ENCODE results near the gene R3HCC1L. TPM values are rescaled to one million over a fixed set of nuclear protein-coding genes. Genes with fewer than 3 reads are reported as not detected.
"Not testable (repeated sequence)": the region's sequence is repeated elsewhere in the genome, so short reads cannot be mapped to it uniquely, and the experiment has no call there.

The R3HCC1L gene
- total RNA-seq, 1 donor from 2014 or later: 14.4 TPM

DNA sequence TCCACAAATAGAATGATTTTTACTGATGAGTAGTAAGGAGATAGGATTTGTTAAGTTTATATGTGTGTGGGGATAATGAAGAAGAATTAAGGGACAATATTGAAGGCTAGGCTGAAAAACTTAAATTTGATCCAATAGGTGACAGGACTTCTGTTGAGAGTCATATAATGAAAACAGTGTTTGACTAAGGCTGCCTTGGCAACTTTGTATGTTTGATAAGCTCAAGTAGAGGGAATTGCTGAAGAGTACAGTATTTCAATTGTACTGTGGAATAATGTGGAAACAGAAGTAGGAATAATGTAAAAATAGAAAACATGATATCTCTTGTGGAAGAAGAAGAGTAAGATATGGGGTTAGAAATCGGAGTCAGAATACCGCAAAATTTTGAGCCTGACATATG, 10.5 kb downstream of the R3HCC1L start:
- H3K27ac ChIP-seq: no peak overlapping the region
- peaks cover 38% of the 10 kb centered on the region for H3K4me1 ChIP-seq
- no peaks in the 10 kb centered on the region for H3K36me3 ChIP-seq
- no peak overlapping the region for H3K4me3 ChIP-seq
- intact Hi-C loops (cut with DNase I): no loop called here
- TF ChIP-seq, protein P1, sequence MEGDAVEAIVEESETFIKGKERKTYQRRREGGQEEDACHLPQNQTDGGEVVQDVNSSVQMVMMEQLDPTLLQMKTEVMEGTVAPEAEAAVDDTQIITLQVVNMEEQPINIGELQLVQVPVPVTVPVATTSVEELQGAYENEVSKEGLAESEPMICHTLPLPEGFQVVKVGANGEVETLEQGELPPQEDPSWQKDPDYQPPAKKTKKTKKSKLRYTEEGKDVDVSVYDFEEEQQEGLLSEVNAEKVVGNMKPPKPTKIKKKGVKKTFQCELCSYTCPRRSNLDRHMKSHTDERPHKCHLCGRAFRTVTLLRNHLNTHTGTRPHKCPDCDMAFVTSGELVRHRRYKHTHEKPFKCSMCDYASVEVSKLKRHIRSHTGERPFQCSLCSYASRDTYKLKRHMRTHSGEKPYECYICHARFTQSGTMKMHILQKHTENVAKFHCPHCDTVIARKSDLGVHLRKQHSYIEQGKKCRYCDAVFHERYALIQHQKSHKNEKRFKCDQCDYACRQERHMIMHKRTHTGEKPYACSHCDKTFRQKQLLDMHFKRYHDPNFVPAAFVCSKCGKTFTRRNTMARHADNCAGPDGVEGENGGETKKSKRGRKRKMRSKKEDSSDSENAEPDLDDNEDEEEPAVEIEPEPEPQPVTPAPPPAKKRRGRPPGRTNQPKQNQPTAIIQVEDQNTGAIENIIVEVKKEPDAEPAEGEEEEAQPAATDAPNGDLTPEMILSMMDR (IDR thresholded peaks at IDR 0.05): no peak
- H3K9me3 ChIP-seq: peaks cover 18% of the 10 kb centered on the region
- DNase-seq (no peak), ATAC-seq (peak; percentile 57 to 71)
- no peaks in the 10 kb centered on the region for H3K27me3 ChIP-seq (ENCODE audit: low read depth)

DNA sequence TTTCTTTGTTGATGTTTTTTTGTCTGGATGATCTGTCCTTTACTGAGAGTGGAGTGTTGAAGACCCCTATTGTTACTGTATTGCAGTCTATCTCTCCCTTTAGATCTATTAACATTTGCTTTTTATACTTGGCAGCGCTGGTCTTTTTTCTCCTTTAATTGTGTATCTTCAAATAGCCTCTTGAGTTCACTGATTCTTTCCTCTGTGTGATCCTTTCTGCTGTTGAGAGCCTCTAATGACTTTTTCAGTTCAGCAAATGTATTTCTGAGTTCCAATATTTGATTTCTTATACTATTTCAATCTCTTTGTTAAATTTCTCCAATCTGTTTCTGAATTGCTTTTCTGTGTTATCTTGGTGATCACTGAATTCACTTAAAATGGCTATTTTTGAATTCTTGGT, 15.4 kb downstream of the R3HCC1L start:
- Histone ChIP-seq H3K4me1 (peaks cover 20% of the 10 kb centered on the region), H3K27ac (no peak overlapping the region), H3K27me3 (ENCODE audit: low read depth) (no peaks in the 10 kb centered on the region), H3K36me3 (no peaks in the 10 kb centered on the region), H3K9me3 (peaks cover 22% of the 10 kb centered on the region), H3K4me3 (no peak overlapping the region)
- intact Hi-C loops (cut with DNase I): no loop called here
- ATAC-seq (no peak), DNase-seq (no peak)
- TF ChIP-seq, protein P1 (IDR thresholded peaks at IDR 0.05): no peak

DNA sequence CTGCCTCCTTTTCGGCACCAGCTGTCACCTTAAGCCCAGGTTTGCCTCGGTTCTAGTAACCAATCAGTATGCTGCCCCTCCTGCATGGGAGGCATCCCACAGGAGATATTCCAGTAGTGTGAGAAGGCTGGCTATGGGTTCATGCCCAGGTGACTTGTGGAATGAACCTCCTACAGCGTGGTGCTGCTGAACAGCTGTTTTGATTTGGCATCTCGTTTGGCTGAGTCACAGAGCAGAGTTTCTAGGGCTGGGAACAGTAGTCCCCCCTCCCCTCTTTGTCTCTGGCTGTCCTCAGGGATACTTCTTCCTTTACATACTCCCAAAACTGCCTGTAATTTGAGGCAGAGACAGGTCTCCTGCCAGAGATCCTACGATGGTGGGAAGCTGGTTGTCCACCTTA, 16.1 kb downstream of the R3HCC1L start:
- intact Hi-C loops (cut with DNase I): no loop called here
- no peak for ATAC-seq
- Histone ChIP-seq H3K27me3 (ENCODE audit: low read depth) (no peaks in the 10 kb centered on the region), H3K36me3 (no peaks in the 10 kb centered on the region), H3K9me3 (peaks cover 22% of the 10 kb centered on the region), H3K27ac (no peak overlapping the region), H3K4me1 (peaks cover 17% of the 10 kb centered on the region), H3K4me3 (no peak overlapping the region)
- TF ChIP-seq, protein P1 (IDR thresholded peaks at IDR 0.05): no peak
- no peak for DNase-seq

DNA sequence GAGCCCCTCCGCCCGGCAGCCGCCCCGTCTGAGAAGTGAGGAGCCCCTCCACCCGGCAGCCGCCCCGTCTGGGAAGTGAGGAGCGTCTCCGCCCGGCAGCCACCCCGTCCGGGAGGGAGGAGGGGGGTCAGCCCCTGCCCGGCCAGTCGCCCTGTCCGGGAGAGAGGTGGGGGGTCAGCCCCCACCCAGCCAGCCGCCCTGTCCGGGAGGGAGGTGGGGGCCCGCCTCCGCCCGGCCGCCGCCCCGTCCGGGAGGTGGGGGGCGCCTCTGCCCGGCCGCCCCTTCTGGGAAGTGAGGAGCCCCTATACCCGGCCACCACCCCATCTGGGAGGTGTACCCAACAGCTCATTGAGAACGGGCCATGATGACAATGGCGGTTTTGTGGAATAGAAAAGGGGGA, 18.3 kb downstream of the R3HCC1L start:
- H3K27ac ChIP-seq; ATAC-seq; intact Hi-C loops (cut with DNase I); H3K4me3 ChIP-seq; H3K27me3 ChIP-seq (ENCODE audit: low read depth); DNase-seq: not testable (repeated sequence)
- H3K4me1 ChIP-seq: peaks cover 17% of the 10 kb centered on the region
- peaks cover 10% of the 10 kb centered on the region for H3K36me3 ChIP-seq
- H3K9me3 ChIP-seq: peaks cover 22% of the 10 kb centered on the region

DNA sequence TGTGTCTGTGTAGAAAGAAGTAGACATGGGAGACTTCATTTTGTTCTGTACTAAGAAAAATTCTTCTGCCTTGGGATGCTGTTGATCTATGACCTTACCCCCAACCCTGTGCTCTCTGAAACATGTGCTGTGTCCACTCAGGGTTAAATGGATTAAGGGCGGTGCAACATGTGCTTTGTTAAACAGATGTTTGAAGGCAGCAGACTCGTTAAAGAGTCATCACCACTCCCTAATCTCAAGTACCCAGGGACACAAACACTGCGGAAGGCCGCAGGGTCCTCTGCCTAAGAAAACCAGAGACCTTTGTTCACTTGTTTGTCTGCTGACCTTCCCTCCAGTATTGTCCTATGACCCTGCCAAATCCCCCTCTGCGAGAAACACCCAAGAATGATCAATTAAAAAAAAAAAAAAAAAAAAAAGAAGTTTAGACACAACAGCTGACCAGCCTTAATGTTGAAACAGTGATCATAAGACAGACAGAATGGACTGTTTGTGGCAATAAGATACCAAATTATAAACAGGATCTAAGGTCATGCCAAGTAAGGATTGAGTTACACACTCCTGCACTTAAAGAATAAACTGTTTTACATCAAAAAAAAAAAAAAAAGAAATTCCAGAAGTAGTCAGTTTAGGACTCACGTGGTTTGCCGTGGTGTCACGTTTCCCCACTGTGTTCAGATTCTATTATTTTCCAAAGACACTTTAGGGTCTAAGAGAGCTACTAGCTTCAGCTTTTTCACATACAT, 18.9 kb downstream of the R3HCC1L start:
- intact Hi-C loops (cut with DNase I); H3K4me3 ChIP-seq; H3K27ac ChIP-seq; DNase-seq; H3K27me3 ChIP-seq (ENCODE audit: low read depth): not testable (repeated sequence)
- H3K4me1 ChIP-seq: peaks cover 19% of the 10 kb centered on the region
- ATAC-seq: peak; percentile 45 to 64
- H3K9me3 ChIP-seq: peaks cover 17% of the 10 kb centered on the region
- peaks cover 10% of the 10 kb centered on the region for H3K36me3 ChIP-seq

DNA sequence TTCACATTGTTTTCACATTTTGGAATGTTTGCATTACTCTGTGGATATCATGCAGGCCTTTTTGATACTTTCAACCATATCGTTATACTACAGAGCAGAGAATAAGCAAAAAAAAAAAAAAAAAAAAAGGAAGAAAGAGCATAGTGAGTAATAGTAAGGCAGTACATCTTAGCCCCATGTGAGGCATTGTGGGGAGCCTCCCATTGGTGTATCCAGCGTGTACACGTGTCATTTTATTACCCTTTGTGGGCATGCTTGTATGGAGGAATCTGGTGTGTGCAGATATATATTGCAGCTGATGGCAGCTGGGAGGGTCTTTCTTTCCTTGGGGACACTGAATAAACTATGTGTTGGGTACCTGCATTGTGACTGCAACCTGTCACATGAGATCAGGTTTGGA, 19.6 kb downstream of the R3HCC1L start:
- TF ChIP-seq, protein P1 (IDR thresholded peaks at IDR 0.05): no peak
- no peak overlapping the region for H3K4me3 ChIP-seq
- H3K27me3 ChIP-seq (ENCODE audit: low read depth): no peaks in the 10 kb centered on the region
- peaks cover 23% of the 10 kb centered on the region for H3K4me1 ChIP-seq
- intact Hi-C loops (cut with DNase I): no loop called here
- DNase-seq: no peak
- H3K27ac ChIP-seq: no peak overlapping the region
- H3K36me3 ChIP-seq: peaks cover 10% of the 10 kb centered on the region
- H3K9me3 ChIP-seq: peaks cover 12% of the 10 kb centered on the region
- ATAC-seq: peak; percentile 56 to 58

All from lower lobe of right lung (tissue), 2 donors.